Spinal cord (tissue), 10 donors: Measurements from ENCODE around the gene BMERB1. TPM values are rescaled to one million over a fixed set of nuclear protein-coding genes. Genes with fewer than 3 reads are reported as not detected.
"Not testable (repeated sequence)": the region's sequence is repeated elsewhere in the genome, so short reads cannot be mapped to it uniquely, and the experiment has no call there.

ENCODE experiments used
- DNase-seq, 6 donors: peaks; one replicate each; pipeline versions ENCODE4 v3.0.0 to v3.0.0-alpha.2; 2013 to 2015; ENCODE audit warnings: low spot score in 6 of 6, low read depth in 4 of 6
- H3K27ac ChIP-seq: one replicate; pipeline ENCODE4 v1.5.1; 2013; ENCODE audit warnings: low read depth, low read length, control low read depth
- H3K27me3 ChIP-seq: one replicate; pipeline ENCODE4 v1.6.1; 2013; ENCODE audit warnings: low read length; ENCODE audit not compliant: control insufficient read depth, insufficient read depth
- H3K36me3 ChIP-seq: one replicate; pipeline ENCODE4 v1.6.1; 2013; ENCODE audit warnings: low read length; ENCODE audit not compliant: control insufficient read depth, insufficient read depth
- H3K4me1 ChIP-seq: one replicate; pipeline ENCODE4 v1.6.1; 2013; ENCODE audit warnings: low read length; ENCODE audit not compliant: control insufficient read depth, insufficient read depth
- H3K4me3 ChIP-seq: one replicate; pipeline ENCODE4 v1.5.1; 2013; ENCODE audit warnings: low read depth, low read length, control low read depth
- H3K9me3 ChIP-seq: one replicate; pipeline ENCODE4 v1.6.1; 2013; ENCODE audit warnings: low read length; ENCODE audit not compliant: control insufficient read depth, insufficient read depth
- WGBS: methylation state at CpG from one replicate; pipeline ENCODE4 v1.1.5; 2013; ENCODE audit warnings: missing lambda C conversion rate; ENCODE audit not compliant: insufficient coverage; 5-methylcytosine and 5-hydroxymethylcytosine counted together
- polyA plus RNA-seq, 2 donors: library from polyadenylated mRNA; unstranded; fragments of 120-200 nt; gene quantifications; one replicate each; pipeline ENCODE4 v1.2.1, GENCODE V29; 2013; ENCODE audit not compliant: insufficient read length in 2 of 2
- total RNA-seq, 2 donors: library from RNA; depleted of rRNA in 1 of 2; stranded (reverse); fragments of 120-200 nt in 1 of 2; fragments of >200 nt in 1 of 2; gene quantifications; one replicate each; pipeline versions ENCODE4 v1.2.3 to v1.2.4, GENCODE V29; 2013 to 2014
- donor health status: healthy.

Gene BMERB1
- total and polyA plus RNA-seq, 4 donors = 70.7 to 266 (median 177) TPM

DNA sequence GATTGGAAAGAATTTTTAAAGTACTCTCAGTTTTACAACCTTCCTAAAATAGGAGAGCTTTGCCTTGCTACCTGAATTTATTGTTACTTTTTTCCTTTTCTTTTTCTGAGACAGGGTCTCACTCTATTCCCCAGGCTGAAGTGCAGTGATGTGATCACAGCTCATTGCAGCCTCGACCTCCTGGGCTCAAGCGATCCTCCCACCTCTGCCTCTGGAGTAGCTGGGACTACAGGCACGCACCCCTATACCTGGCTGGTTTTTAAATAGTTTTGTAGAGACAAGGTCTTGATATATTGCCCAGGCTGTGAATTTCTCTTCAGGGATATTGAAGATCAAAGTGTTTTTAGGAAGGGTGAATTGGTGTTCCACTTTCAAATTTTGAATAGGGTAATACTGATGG lies 35.1 kb upstream of the BMERB1 start:
- Histone ChIP-seq H3K4me1 (peaks cover 8% of the 10 kb centered on the region), H3K36me3 (peaks cover 24% of the 10 kb centered on the region), H3K27ac (no peak overlapping the region), H3K4me3 (no peak overlapping the region), H3K9me3 (no peaks in the 10 kb centered on the region), H3K27me3 (no peaks in the 10 kb centered on the region)
- 100% methylated on average over 1 of the region's 3 CpGs for WGBS
- DNase-seq = no peak

DNA sequence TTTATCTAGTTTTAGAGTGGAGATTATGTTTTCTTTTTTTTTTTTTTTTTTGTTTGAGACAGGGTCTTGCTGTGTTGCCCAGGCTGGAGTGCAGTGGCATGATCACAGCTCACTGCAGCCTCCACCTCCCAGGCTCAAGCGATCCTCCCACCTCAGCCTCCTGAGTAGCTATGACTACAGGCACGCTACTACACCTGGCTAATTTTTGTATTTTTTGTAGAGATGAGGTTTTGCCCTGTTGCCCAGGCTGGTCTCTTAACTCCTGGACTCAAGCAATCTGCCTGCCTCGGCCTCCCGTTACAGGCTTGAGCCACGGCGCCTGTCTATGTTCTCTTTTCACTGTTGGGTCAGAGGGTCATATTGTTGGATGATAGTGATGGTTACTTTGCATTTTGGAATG lies 34.1 kb upstream of the BMERB1 start:
- DNase-seq, H3K27me3 ChIP-seq, H3K27ac ChIP-seq, H3K9me3 ChIP-seq, H3K4me3 ChIP-seq, H3K4me1 ChIP-seq: not testable (repeated sequence)
- 97% methylated on average over 5 of the region's 6 CpGs for WGBS
- H3K36me3 ChIP-seq = peaks cover 24% of the 10 kb centered on the region

DNA sequence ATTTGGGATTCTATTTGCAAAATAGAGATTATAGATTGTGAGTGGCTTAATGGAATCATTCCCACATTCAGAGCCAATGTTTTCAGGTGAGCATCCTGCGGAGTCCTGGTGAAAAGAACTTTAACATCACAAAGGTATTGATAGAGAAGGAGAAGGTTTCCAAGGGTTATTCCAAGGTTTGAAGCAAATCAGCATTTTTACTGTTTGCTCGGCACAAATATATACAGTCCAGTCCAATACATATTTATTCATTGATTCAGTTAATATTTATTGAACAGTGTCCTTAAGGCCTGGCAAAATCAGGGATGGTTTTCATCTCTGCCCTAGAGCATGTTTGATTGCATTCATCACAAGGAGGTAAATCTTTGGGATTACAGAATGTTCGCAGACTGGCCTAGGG lies 32.4 kb upstream of the BMERB1 start:
- DNase-seq = no peak
- no peak overlapping the region for H3K4me3 ChIP-seq
- H3K27ac ChIP-seq = no peak overlapping the region
- no peaks in the 10 kb centered on the region for H3K9me3 ChIP-seq
- no peaks in the 10 kb centered on the region for H3K27me3 ChIP-seq
- no peaks in the 10 kb centered on the region for H3K4me1 ChIP-seq
- WGBS = no CpG with 5 or more reads among the region's 3 CpGs
- H3K36me3 ChIP-seq = peaks cover 26% of the 10 kb centered on the region

DNA sequence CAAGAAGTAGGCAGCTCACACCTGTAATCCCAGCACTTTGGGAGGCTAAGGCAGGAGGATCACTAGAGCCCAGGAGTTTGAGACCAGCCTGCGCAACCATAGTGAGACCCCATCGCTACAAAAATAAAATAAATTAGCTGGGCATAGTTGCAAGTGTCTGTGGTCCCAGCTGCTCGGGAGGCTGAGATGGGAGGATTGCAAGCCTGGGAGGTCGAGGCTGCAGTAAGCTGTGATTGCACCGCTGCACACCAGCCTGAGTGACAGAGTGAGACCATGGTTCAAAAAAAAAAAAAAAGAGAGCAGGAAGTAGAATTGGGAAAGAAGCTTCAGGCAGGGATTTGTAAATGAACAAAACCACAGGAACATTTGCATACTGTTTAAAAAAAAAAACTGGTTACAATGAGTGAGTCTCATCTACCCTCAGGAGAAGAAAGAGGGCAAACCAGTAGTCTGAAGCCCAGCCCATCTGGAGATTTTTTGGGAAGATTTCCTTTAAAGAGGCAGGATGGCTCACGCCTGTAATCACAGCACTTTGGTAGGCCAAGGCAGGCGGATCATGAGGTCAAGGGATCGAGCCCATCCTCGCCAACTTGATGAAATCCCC lies 30.9 kb upstream of the BMERB1 start:
- Histone ChIP-seq H3K4me3 (no peak overlapping the region), H3K9me3 (no peaks in the 10 kb centered on the region), H3K4me1 (no peaks in the 10 kb centered on the region), H3K36me3 (peaks cover 28% of the 10 kb centered on the region), H3K27ac (no peak overlapping the region), H3K27me3 (no peaks in the 10 kb centered on the region)
- DNase-seq = no peak
- 100% methylated on average over 7 of the region's 9 CpGs for WGBS

DNA sequence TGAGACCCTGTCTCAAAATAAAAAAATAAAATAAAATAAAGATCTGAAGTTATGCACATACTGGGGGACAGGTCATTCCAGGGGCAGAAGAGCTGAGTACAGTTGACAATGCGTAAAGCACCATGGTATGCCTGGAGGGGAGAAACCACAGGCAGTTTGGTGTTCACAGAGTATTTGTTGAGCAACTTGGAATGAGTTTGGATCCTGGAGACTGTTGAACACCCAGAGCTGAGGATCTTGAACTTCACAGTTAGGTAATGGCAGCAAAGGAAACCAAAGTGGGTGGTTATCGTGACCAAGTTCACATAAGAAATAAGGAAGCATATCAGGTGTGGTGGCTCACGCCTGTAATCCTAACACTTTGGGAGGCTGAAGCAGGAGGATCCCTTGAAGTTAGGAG lies 30.3 kb upstream of the BMERB1 start:
- H3K4me3 ChIP-seq, H3K9me3 ChIP-seq, H3K27me3 ChIP-seq, H3K27ac ChIP-seq, DNase-seq, H3K4me1 ChIP-seq: not testable (repeated sequence)
- H3K36me3 ChIP-seq = peaks cover 32% of the 10 kb centered on the region
- 96% methylated on average over 3 of the region's 3 CpGs for WGBS

DNA sequence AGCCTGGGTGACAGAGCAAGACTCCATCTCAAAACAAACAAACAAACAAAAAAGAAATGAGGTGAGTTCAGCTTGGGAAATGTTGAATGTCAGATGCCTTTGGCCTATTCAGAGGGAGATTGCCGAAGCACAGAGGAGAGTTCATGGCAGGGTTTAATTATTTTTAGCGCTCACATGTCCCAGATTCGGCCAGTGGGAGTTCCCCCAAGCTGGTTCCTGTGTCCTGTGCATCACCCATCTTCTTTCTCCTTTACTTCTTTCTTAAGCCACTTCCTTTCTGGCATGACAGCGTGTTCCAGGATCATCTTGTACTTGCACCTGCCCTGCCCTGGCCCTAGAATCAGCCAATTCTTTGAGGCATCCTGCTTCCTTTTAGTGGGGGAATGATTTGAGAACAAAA lies 29.6 kb upstream of the BMERB1 start:
- Histone ChIP-seq H3K36me3 (peaks cover 32% of the 10 kb centered on the region), H3K4me3 (no peak overlapping the region), H3K4me1 (no peaks in the 10 kb centered on the region), H3K27ac (no peak overlapping the region), H3K27me3 (no peaks in the 10 kb centered on the region), H3K9me3 (no peaks in the 10 kb centered on the region)
- no peak for DNase-seq
- WGBS = no CpG with 5 or more reads among the region's 4 CpGs

DNA sequence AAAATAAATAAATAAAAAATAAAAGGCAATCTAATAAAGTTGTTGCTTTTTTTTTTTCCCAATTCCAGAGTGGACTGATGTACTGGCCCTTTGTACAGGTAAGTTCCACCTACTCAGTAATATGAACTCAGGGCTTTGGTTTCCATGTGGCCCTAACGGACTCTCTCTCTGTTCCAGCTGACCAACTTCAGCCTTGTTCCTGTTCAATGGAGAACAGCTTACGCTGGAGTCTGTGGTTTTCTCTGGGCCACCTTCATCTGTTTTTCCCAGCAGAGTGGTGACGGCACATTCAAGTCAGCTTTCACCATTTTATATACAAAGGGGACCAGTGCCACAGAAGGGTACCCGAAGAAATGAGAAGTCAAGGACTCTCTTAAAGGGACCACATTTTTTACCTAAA lies 26.6 kb upstream of the BMERB1 start:
- not testable (repeated sequence) for H3K27ac ChIP-seq, H3K4me1 ChIP-seq, H3K27me3 ChIP-seq, DNase-seq, H3K9me3 ChIP-seq, H3K4me3 ChIP-seq
- H3K36me3 ChIP-seq = peaks cover 18% of the 10 kb centered on the region
- WGBS = 74% methylated on average over 4 of the region's 4 CpGs

DNA sequence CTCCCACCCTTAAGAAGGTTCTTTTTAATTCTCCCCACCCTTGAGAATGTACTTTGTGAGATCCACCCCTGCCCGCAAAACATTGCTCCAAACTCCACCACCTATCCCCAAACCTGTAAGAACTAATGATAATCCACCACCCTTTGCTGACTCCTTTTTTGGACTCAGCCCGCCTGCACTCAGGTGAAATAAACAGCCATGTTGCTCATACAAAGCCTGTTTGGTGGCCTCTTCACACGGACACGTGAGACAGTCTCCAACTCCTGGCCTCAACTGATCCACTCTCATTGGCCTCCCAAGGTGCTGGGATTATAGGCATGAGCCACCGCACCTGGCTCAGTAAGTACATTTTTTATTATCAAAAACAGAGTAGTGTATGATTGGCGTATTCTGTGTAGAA lies 24.9 kb upstream of the BMERB1 start:
- H3K27ac ChIP-seq, H3K9me3 ChIP-seq, H3K36me3 ChIP-seq, H3K27me3 ChIP-seq, DNase-seq, H3K4me3 ChIP-seq, H3K4me1 ChIP-seq: not testable (repeated sequence)
- 96% methylated on average over 2 of the region's 6 CpGs for WGBS

DNA sequence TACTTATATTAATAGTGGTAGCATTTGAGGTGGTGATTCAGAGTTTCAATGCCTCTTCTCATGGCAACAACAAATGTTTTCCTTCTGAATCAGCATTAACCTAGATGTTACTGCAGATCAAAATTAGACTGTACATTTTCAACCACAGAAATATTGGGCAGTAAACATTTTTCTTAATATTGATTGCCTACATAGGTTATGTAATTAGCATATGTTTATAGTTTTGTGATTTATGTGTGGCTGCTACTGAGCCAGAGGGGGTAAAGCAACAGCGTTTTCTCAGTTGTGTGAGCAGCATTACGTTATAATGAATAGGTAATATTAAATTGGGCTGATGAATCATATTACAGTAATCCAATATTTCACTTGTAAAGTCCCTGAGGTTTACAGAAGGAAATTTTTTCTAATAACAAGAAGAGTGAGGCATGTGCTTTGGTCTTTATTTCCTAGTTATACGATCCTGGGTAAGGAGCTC lies 18.8 kb upstream of the BMERB1 start:
- Histone ChIP-seq H3K36me3 (no peaks in the 10 kb centered on the region), H3K4me3 (no peak overlapping the region), H3K27me3 (no peaks in the 10 kb centered on the region), H3K4me1 (no peaks in the 10 kb centered on the region), H3K27ac (no peak overlapping the region), H3K9me3 (no peaks in the 10 kb centered on the region)
- peak in 1 of 6 donors; percentile 57 for DNase-seq
- WGBS = no CpG with 5 or more reads among the region's 3 CpGs

DNA sequence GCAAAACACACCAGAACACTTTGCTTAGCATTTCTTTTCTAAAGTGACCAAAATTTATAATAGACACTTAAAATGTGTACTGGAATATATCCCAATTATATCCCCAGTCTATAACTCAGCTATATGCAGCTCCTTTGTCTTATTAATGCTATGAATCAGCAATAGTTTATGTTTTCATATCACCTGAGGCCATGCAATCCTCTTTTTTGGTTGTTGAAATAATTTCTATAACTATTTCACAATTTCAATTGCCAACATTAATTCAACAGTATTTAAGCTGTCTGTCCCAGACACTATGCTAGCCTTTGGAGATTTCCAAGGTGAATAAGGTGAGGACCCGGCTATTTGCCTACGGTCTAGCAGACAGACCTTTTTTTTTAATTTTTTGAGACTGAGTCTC lies 17.2 kb upstream of the BMERB1 start:
- Histone ChIP-seq H3K4me1 (no peaks in the 10 kb centered on the region), H3K27ac (no peak overlapping the region), H3K36me3 (no peaks in the 10 kb centered on the region), H3K27me3 (no peaks in the 10 kb centered on the region), H3K4me3 (no peak overlapping the region), H3K9me3 (no peaks in the 10 kb centered on the region)
- 100% methylated on average over 2 of the region's 2 CpGs for WGBS
- no peak for DNase-seq
